ENCODE data around the gene ARL8B.
A peak's percentile ranks its signal among the peaks of the same experiment; 100 is the strongest.
"Not testable (repeated sequence)": the region's sequence is repeated elsewhere in the genome, so short reads cannot be mapped to it uniquely, and the experiment has no call there.

The ARL8B gene

GRCh38 chr3:5144316-5144994, 22.4 kb downstream of the ARL8B start:
- DNase-seq: peak in 1 of 58 donors; percentile 2

DNA sequence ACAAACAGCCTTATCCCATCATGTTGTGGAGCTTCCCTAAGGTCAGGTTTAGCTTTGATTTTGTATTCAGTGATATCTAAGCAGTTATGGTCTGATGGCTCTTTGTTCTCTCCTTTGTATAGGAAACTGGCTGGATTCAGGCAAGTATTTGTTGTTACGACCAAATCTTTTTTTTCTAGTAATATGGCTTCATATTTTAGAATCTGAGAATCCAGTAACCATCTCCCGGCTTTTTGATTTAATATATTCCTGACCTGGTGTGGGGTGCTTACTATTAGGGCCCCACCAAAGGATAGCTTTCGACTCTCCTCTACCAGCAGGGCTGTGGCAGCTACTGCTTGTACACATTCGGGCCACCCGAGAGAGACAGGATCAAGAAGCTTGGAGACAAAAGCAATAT, 23.0 kb downstream of the ARL8B start:
- DNase-seq: no peak

DNA sequence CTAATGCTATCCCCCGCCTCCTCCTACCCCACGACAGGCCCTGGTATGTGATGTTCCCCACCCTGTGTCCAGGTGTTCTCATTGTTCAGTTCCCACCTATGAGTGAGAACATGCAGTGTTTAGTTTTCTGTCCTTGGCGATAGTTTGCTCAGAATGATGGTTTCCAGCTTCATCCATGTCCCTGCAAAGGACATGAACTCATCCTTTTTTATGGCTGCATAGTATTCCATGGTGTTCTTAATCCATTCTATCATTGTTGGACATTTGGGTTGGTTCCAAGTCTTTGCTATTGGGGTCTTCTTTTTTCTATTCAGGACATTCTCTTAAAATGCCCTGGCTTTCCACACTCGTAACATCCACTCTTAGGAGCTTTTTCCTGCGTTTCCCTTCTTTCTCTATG, 25.1 kb downstream of the ARL8B start:
- not testable (repeated sequence) for DNase-seq

DNA sequence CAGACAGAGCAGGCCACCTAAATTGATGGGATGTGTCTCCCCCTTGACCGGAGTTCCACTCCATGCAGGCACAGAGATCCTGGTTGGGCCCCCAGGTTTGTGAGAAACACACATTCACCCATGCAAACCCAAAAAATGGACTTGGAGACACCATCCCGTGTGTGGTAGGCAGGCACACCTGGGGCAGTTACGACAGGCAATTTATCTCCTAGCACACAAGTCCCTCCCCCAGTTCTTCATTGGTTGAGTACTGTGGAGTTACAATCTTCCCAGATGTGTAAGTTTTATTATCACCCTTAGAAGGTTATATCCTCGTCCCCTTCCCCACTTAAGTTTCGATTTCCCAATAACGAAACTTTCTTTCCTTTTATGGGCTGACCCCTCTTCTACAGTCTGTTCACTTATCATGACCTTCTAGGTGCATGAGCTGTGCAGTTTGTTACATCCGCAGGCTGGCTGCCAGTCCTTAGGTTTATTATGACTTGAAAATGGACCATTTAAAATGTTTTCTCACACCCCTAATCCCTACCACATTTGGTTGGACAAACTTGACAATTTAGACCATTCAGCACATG, 27.3 kb downstream of the ARL8B start:
- DNase-seq: no peak

DNA sequence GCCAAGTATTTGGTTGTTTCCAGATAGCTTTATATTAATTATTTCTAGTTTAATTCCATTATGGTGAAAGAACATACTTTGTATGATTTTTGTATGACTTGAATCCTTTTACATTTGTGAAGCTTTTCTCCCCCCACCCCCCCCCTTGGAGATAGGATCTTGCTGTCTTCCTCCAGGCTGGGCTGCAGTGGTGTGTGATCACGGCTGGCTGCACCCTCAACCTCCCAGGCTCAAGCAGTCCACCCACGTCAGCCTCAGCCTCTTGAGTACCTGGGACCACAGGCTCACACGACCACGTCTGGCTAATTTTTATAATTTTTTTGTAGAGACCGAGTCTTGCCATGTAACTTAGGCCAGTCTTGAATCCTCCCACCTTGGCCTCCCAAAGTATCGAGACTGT, 29.5 kb downstream of the ARL8B start:
- DNase-seq: no peak

DNA sequence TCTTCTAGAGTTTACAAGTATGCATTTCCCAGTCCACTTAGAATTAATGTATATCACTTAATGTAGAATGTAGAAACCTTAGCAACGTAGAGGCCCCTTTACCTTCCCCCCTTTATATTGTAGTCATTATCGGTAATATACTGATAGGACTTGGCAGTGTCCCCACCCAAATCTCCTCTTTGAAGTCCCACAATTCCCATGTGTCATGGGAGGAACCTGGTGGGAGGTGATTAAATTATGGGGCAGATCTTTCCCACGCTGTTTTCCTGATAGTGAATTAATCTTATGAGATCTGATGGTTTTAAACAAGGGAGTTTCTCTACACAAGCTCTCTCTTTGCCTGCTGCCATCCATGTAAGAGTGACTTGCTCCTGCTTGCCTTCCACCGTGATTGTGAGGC, 31.0 kb downstream of the ARL8B start:
- no peak for DNase-seq

- no peak for DNase-seq
Measured at GRCh38 chr3:5155241-5155640, 33.1 kb downstream of the ARL8B start.

- no peak for DNase-seq
Measured at GRCh38 chr3:5160321-5160720, 38.2 kb downstream of the ARL8B start.

DNA sequence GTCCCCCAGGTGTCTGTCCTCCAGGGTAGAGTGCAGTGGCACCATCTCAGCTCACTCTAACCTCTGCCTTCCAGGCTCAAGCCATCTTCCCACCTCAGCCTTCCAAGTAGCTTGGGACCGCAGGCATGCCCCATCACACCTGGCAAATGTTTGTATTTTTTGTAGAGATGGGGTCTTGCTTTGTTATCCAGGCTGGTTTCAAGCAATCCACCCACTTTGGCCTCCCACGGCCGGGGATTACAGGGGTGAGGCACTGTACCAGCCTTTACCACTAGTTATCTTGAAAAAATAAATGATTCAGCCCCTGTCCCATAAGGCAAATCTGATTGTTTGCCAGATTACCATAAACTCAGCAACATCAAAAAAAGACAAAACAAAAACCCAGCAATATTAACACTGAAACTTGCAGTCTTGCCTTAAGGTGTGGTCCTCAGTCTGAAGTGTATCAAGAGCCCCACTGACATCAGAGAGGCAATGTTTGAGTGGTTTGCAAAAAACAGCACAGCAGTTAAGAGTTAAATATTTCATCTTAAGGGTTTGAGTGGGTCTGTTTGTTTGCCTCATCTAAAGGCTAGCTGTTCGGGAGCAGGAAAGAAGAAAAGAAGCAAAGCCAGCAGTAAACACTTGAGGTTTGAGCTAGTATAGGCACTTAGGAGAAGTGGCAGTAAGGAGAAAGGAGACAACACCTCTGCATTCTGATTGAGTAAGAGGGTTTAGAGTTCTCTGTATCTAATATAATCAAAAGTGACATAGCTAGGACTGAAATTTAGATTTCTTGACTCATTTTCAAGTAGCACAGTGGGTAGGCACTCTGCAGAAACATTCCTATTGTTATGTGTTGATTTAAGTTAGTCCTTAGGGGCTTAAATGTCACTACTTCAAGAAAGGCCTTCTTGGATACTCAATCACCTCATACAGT, 39.1 kb downstream of the ARL8B start:
- no peak for DNase-seq

DNA sequence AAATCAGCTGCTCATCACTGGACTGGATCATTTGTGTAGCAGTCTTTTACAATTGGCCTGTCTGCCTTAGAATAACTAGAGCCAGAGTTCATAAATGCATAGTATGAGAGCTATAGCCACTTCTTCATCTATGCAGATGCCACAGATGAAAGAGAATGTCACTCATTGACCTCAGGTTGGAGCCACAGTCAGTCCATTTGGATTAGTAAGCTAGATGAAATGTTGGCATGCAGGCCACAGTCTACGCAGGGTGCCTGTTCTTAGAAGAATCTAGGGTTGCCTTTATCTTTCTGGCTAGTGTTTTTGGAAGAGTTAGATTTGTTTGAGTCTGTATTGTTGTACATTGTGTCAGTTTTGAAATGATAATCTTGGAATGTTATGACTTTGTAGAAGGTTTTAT, 40.0 kb downstream of the ARL8B start:
- no peak for DNase-seq

- DNase-seq: no peak
Measured at GRCh38 chr3:5165698-5166097, 43.6 kb downstream of the ARL8B start.

- DNase-seq: no peak
Measured at GRCh38 chr3:5166846-5167245, 44.8 kb downstream of the ARL8B start.

DNA sequence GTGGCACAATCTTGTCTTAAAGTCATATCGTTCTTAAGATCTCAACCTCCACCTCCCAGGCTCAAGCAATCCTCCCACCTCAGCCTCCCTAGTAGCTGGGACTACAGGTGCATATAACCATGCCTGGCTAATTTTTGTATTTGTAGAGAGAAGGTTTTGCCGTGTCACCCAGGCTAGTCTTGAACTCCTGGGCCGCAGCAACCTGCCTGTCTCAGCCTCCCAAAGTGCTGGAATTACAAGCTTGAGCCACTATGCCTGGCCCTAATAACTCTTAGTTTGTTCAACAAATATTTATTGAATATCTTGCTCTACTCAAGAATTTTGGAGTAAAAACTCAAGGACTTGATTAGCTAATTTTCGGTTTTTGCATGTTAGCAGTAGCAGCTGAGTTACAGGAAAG, 46.0 kb downstream of the ARL8B start:
- no peak for DNase-seq

DNA sequence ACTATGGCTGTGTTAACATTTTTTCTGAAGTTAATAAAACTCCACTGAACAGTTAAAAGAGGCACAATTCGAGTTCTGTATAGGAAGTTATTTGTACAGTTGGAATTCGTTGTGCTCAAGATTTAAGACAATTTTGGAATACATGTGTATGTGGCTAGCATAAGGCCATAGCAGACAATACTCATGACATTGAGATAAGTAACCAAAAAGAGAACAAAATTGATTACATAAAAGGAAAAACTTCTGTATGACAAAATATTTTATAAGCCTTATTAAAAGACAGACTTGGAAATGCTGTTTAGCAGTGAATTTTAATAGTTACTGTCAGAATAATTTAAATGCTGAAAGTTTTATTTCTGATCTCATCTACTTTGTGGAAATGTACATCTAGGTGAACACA, 47.7 kb downstream of the ARL8B start:
- DNase-seq: no peak

DNA sequence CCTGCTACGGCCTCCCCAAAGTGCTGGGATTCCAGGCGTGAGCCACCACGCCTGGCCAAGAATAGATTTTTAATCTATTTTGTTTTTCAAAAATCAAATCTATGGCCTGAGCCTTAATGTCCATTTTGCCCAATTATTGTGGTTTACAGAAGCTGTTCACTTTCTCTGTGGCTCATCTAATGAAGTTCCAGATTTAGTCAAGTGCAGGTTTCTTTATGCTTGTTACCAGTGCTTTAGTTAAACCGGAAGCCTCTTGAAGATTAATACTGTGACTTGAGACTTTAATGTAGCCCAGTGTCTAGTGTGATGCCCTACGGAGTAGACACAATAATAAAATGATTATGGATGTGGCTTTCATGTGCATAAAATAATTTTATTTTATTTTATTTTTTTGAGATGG, 48.9 kb downstream of the ARL8B start:
- DNase-seq: no peak

GRCh38 chr3:5172018-5172417, 49.9 kb downstream of the ARL8B start:
- no peak for DNase-seq

DNA sequence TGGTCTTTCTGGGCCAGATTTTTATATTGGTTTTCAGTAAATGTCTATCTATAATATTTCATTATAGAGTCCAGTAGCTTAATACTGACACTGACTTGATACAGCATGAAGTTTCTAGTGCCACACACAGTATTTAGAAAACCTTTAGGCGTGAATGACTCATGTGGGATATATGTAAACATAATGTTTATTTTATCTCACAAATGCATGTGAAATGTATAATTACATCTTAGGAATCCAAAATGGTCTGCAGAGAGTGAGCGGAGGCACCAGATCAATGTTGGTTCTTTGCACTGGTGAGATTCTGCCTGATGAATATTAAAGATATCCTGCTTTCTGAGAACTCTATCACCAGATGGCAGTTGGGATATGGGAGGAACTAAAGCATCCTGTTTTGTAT, 56.9 kb downstream of the ARL8B start:
- DNase-seq: not testable (repeated sequence)

DNA sequence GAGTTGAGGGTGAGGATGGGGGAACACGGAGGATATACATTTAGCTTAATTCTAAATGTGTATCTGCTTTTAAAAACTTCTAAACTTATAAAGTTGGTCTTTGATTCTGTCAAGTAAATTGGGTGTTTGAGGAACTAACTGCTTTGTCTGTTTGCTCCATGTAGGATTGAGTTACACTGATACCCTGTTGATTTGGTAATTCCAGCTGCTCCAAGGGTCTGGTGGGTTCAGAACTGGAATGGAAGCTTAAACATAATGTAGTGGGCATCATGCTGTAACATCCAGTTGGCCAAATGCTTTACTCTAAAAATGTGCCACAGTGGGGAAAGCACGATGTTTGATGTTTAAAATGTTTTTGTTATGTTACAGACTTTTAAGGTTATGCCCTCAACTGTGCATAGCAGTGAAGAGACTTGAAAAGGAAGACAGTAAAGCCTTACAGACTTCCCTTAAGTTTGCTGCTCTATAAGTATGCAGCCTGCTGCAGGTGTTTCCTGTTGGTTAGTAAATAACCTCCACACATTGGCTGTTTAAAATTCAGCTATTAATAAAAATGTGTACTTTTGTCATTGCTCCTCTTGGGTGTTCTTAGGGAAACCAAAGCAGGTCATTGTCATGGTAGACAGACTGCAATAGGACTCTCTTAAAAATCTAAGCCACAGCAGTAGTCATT, 59.5 kb downstream of the ARL8B start:
- no peak for DNase-seq

GRCh38 chr3:5183714-5184113, 61.6 kb downstream of the ARL8B start:
- DNase-seq: not testable (repeated sequence)

DNA sequence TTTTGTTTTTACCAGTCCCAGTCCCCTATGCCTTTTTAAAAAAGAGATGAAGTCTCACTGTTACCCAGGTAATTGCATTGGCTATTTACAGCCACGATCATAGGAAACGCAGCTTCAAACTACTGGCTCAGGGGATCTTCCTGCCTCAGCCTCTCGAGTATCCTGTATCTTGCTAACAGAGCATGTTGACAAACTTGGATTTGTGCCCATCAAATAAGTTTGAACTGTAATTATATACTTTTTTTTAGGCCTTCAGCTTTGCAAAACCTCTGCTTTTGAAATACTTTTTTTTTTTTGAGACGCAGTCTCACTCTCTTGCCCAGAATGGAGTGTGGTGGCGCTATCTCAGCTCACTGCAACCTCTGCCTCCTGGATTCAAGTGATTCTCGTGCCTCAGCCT, 62.4 kb downstream of the ARL8B start:
- DNase-seq: no peak

- no peak for DNase-seq
Measured at GRCh38 chr3:5185093-5185673, 63.1 kb downstream of the ARL8B start.

All from anterior cingulate cortex (tissue), 58 donors.